Measurements from ENCODE around the gene FLNB. TPM values are rescaled to one million over a fixed set of nuclear protein-coding genes. Genes with fewer than 3 reads are reported as not detected.

Gene FLNB
- total RNA-seq, 1 experiment from 2014 or later, result 147 TPM

GRCh38 chr3:58188921-58189451 is 180.8 kb downstream of the FLNB start:
- Mint-ChIP-seq H3K36me3 (ENCODE audit: insufficient read depth, unreplicated experiment) (no peaks in the 10 kb centered on the region), H3K9me3 (ENCODE audit: low read depth, unreplicated experiment) (no peaks in the 10 kb centered on the region), H3K4me3 (ENCODE audit: low read depth, unreplicated experiment) (no peak overlapping the region), H3K27ac (ENCODE audit: unreplicated experiment) (no peak overlapping the region), H3K27me3 (ENCODE audit: unreplicated experiment) (no peaks in the 10 kb centered on the region), H3K4me1 (ENCODE audit: low read depth, unreplicated experiment) (no peaks in the 10 kb centered on the region)
- no peak for TF ChIP-seq CTCF (IDR thresholded peaks at IDR 0.05; ENCODE audit: unreplicated experiment)
- DNase-seq, result no peak
- CTCF ChIA-PET, result interaction anchor here (0.6 to 2.6 kb wide), 3 partner anchors 110 to 221 kb away, joined by 7 to 38 read pairs (median 21); partner anchors contain the start of genes HTD2 and RPP14
- no TSS peak for BruUV-seq (replicated peaks)
- intact Hi-C loops (cut with micrococcal nuclease; ENCODE audit: unreplicated experiment), result loop anchor here (1.0 kb wide), 1 partner anchor 28 kb away; no protein-coding TSS in a partner anchor

GRCh38 chr3:58189691-58190090 is 181.5 kb downstream of the FLNB start:
- no peak for DNase-seq
- no peak overlapping the region for H3K4me3 Mint-ChIP-seq (ENCODE audit: low read depth, unreplicated experiment)
- intact Hi-C loops (cut with micrococcal nuclease; ENCODE audit: unreplicated experiment), result no loop called here
- CTCF ChIA-PET, result interaction anchor here (0.6 to 2.6 kb wide), 2 partner anchors 110 to 1217 kb away, joined by 4 to 38 read pairs; no protein-coding TSS in a partner anchor
- no peak for TF ChIP-seq CTCF (IDR thresholded peaks at IDR 0.05; ENCODE audit: unreplicated experiment)
- H3K36me3 Mint-ChIP-seq (ENCODE audit: insufficient read depth, unreplicated experiment), result no peaks in the 10 kb centered on the region
- no TSS peak for BruUV-seq (replicated peaks)
- no peaks in the 10 kb centered on the region for H3K27me3 Mint-ChIP-seq (ENCODE audit: unreplicated experiment)
- no peaks in the 10 kb centered on the region for H3K4me1 Mint-ChIP-seq (ENCODE audit: low read depth, unreplicated experiment)
- no peaks in the 10 kb centered on the region for H3K9me3 Mint-ChIP-seq (ENCODE audit: low read depth, unreplicated experiment)
- no peak overlapping the region for H3K27ac Mint-ChIP-seq (ENCODE audit: unreplicated experiment)

DNA sequence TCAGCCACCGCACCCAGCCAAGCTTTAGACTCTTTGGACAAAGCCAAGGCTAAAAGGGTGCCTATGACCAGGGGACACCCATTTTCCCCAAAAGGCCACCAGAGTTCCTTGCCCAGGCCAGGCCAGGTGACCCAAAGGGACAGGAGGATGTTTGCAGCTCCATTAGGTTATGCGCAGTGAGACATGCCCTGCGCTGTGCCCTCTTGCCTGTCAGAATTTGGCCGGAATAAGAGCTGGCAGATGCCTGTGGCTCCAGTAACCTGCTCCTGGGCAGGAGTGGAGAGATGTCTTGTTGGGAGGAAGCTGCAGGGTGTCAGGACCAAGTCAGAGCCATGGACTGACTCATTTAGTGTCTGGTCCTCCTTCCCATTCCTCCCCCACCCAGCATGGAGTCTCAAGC is 182.1 kb downstream of the FLNB start:
- BruUV-seq (replicated peaks), result no TSS peak
- Mint-ChIP-seq H3K27ac (ENCODE audit: unreplicated experiment) (no peak overlapping the region), H3K36me3 (ENCODE audit: insufficient read depth, unreplicated experiment) (no peaks in the 10 kb centered on the region), H3K4me1 (ENCODE audit: low read depth, unreplicated experiment) (no peaks in the 10 kb centered on the region), H3K9me3 (ENCODE audit: low read depth, unreplicated experiment) (no peaks in the 10 kb centered on the region), H3K4me3 (ENCODE audit: low read depth, unreplicated experiment) (no peak overlapping the region), H3K27me3 (ENCODE audit: unreplicated experiment) (no peaks in the 10 kb centered on the region)
- CTCF ChIA-PET, result interaction anchor here (0.6 kb wide), 1 partner anchor 1218 kb away, joined by 4 read pairs; no protein-coding TSS in a partner anchor
- TF ChIP-seq CTCF (IDR thresholded peaks at IDR 0.05; ENCODE audit: unreplicated experiment), result no peak
- no peak for DNase-seq
- intact Hi-C loops (cut with micrococcal nuclease; ENCODE audit: unreplicated experiment), result no loop called here

DNA sequence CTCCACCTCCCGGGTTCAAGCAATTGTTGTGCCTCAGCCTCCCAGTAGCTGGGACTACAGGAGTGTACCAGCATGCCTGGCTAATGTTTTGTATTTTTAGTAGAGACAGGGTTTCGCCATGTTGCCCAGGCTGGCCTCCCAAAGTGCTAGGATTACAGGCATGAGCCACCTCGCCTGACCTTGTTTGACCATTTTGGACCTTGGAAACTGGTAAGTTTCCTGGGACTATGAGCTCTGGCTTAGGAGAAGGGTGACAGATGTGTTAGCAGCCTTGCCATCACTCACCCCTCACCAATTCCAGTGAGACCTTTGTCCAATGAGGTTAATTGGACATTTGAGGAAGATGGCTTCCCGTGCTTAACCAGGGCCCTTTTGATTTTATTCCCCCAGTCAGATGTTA is 182.7 kb downstream of the FLNB start:
- intact Hi-C loops (cut with micrococcal nuclease; ENCODE audit: unreplicated experiment), result no loop called here
- no peak for TF ChIP-seq CTCF (IDR thresholded peaks at IDR 0.05; ENCODE audit: unreplicated experiment)
- Mint-ChIP-seq H3K4me1 (ENCODE audit: low read depth, unreplicated experiment) (no peaks in the 10 kb centered on the region), H3K36me3 (ENCODE audit: insufficient read depth, unreplicated experiment) (no peaks in the 10 kb centered on the region), H3K4me3 (ENCODE audit: low read depth, unreplicated experiment) (no peak overlapping the region), H3K27me3 (ENCODE audit: unreplicated experiment) (no peaks in the 10 kb centered on the region), H3K9me3 (ENCODE audit: low read depth, unreplicated experiment) (no peaks in the 10 kb centered on the region), H3K27ac (ENCODE audit: unreplicated experiment) (no peak overlapping the region)
- DNase-seq, result no peak
- CTCF ChIA-PET, result no interaction called here
- no TSS peak for BruUV-seq (replicated peaks)

All from Calu3 (cell line).